H9 (cell line): ENCODE measurements around the gene RASGRP4. TPM values are rescaled to one million over a fixed set of nuclear protein-coding genes. Genes with fewer than 3 reads are reported as not detected.

ENCODE experiments used
- DNase-seq: peaks from one replicate; pipeline ENCODE4 v3.0.0-alpha.2; 2017
- H2AFZ ChIP-seq: one replicate; pipeline ENCODE4 v1.6.1; 2013; ENCODE audit warnings: mild to moderate bottlenecking, low read length, control low read depth, moderate library complexity
- H2AK5ac ChIP-seq: 2 replicates; pipeline ENCODE4 v1.6.1; 2013; ENCODE audit warnings: low read length, control low read depth, mixed read lengths; ENCODE audit not compliant: insufficient read length
- H2BK120ac ChIP-seq: one replicate; pipeline ENCODE4 v1.6.1; 2013; ENCODE audit warnings: low read depth, mild to moderate bottlenecking, low read length, control low read depth, inconsistent platforms; ENCODE audit not compliant: poor library complexity, severe bottlenecking
- H2BK12ac ChIP-seq: 2 replicates; pipeline ENCODE4 v1.6.1; 2013; ENCODE audit warnings: low read length, control low read depth, mixed read lengths, low read depth; ENCODE audit not compliant: insufficient read length
- H2BK15ac ChIP-seq: 2 replicates; pipeline ENCODE4 v1.6.1; 2013; ENCODE audit warnings: low read depth, low read length, control low read depth
- H2BK20ac ChIP-seq: one replicate; pipeline ENCODE4 v1.6.1; 2013; ENCODE audit warnings: low read depth, mild to moderate bottlenecking, low read length, control low read depth, inconsistent platforms; ENCODE audit not compliant: poor library complexity, severe bottlenecking
- H2BK5ac ChIP-seq: 2 replicates; pipeline ENCODE4 v1.6.1; 2013; ENCODE audit warnings: low read length, control low read depth, mixed read lengths; ENCODE audit not compliant: insufficient read length
- H3K14ac ChIP-seq: 2 replicates; pipeline ENCODE4 v1.6.1; 2013; ENCODE audit warnings: low read length, control low read depth; ENCODE audit not compliant: insufficient read depth
- H3K18ac ChIP-seq: 2 replicates; pipeline ENCODE4 v1.6.1; 2013; ENCODE audit warnings: low read depth, mild to moderate bottlenecking, mixed read lengths, low read length, control low read depth; ENCODE audit not compliant: insufficient read length
- H3K23ac ChIP-seq: 2 replicates; pipeline ENCODE4 v1.6.1; 2013; ENCODE audit warnings: low read length, control low read depth, mixed read lengths, low read depth; ENCODE audit not compliant: insufficient read length
- H3K23me2 ChIP-seq: 2 replicates; pipeline ENCODE4 v1.6.1; 2013; ENCODE audit warnings: low read depth, mild to moderate bottlenecking, mixed read lengths, low read length, control low read depth; ENCODE audit not compliant: insufficient read length, poor library complexity, severe bottlenecking
- H3K27ac ChIP-seq: 2 replicates; pipeline ENCODE4 v1.5.1; 2013; ENCODE audit warnings: low read length, control low read depth, mixed read lengths, low read depth; ENCODE audit not compliant: insufficient read length
- H3K27me3 ChIP-seq: 2 replicates; pipeline ENCODE4 v1.6.1; 2013; ENCODE audit warnings: low read length, control low read depth, inconsistent platforms; ENCODE audit not compliant: insufficient read depth
- H3K4ac ChIP-seq: 2 replicates; pipeline ENCODE4 v1.6.1; 2013; ENCODE audit warnings: low read depth, mild to moderate bottlenecking, control low read depth, inconsistent platforms, low read length, moderate library complexity
- H3K4me1 ChIP-seq: 2 replicates; pipeline ENCODE4 v1.6.1; 2013; ENCODE audit warnings: low read length, control low read depth, inconsistent platforms; ENCODE audit not compliant: insufficient read depth
- H3K4me2 ChIP-seq: 2 replicates; pipeline ENCODE4 v1.6.1; 2013; ENCODE audit warnings: low read length, control low read depth, mixed read lengths; ENCODE audit not compliant: insufficient read length, insufficient read depth
- H3K56ac ChIP-seq: 2 replicates; pipeline ENCODE4 v1.6.1; 2013; ENCODE audit warnings: low read depth, mild to moderate bottlenecking, mixed read lengths, low read length, control low read depth; ENCODE audit not compliant: insufficient read length
- H3K79me1 ChIP-seq: 2 replicates; pipeline ENCODE4 v1.6.1; 2013; ENCODE audit warnings: low read depth, mild to moderate bottlenecking, moderate library complexity, low read length, control low read depth, inconsistent platforms; ENCODE audit not compliant: insufficient read depth, poor library complexity, severe bottlenecking
- H3K79me2 ChIP-seq: 2 replicates; pipeline ENCODE4 v1.6.1; 2013; ENCODE audit warnings: low read length, control low read depth, inconsistent platforms; ENCODE audit not compliant: insufficient read depth
- H3K9ac ChIP-seq: 2 replicates; pipeline ENCODE4 v1.6.1; 2013; ENCODE audit warnings: low read length, control low read depth, mixed read lengths; ENCODE audit not compliant: insufficient read length; ENCODE audit errors: extremely low read depth
- H3K9me3 ChIP-seq: one replicate; pipeline ENCODE4 v1.6.1; 2013; ENCODE audit warnings: low read depth, low read length, inconsistent platforms; ENCODE audit not compliant: control insufficient read depth
- H3T11ph ChIP-seq: one replicate; pipeline ENCODE4 v1.6.1; 2013; ENCODE audit warnings: mild to moderate bottlenecking, low read length, control low read depth, inconsistent platforms
- H4K20me1 ChIP-seq: one replicate; pipeline ENCODE4 v1.6.1; 2013; ENCODE audit not compliant: control insufficient read depth, insufficient read length, insufficient read depth
- H4K5ac ChIP-seq: 2 replicates; pipeline ENCODE4 v1.6.1; 2013; ENCODE audit warnings: low read depth, mild to moderate bottlenecking, mixed read lengths, low read length, control low read depth; ENCODE audit not compliant: insufficient read length
- H4K8ac ChIP-seq: replicated peaks from 2 replicates; pipeline ENCODE4 v1.6.1; 2013; ENCODE audit warnings: low read length, control low read depth, mixed read lengths, low read depth; ENCODE audit not compliant: insufficient read length
- H4K91ac ChIP-seq: 2 replicates; pipeline ENCODE4 v1.6.1; 2013; ENCODE audit warnings: low read depth, mild to moderate bottlenecking, moderate library complexity, mixed read lengths, low read length, control low read depth; ENCODE audit not compliant: insufficient read length
- H3K27ac Mint-ChIP-seq, 3 experiments: 2 replicates in 2 of 3; 3 replicates in 1 of 3; pipeline ENCODE4 v1.8.0; 2020 to 2021; ENCODE audit warnings: mixed read lengths in 3 of 3, mild to moderate bottlenecking in 1 of 3, moderate library complexity in 1 of 3
- H3K27me3 Mint-ChIP-seq: 2 replicates; pipeline ENCODE4 v1.8.0; 2021; ENCODE audit warnings: low read depth, mild to moderate bottlenecking, moderate library complexity, mixed read lengths
- H3K36me3 Mint-ChIP-seq, 3 experiments: 2 replicates in 2 of 3; 3 replicates in 1 of 3; pipeline ENCODE4 v1.8.0; 2020 to 2021; ENCODE audit warnings: low read depth in 3 of 3, mixed read lengths in 3 of 3; ENCODE audit not compliant: insufficient read depth in 1 of 3
- H3K4me1 Mint-ChIP-seq, 2 experiments: 2 replicates each; pipeline ENCODE4 v1.8.0; 2020; ENCODE audit warnings: mixed read lengths in 2 of 2
- H3K4me3 Mint-ChIP-seq, 2 experiments: 2 replicates in 1 of 2; 3 replicates in 1 of 2; pipeline ENCODE4 v1.8.0; 2020 to 2021; ENCODE audit warnings: mild to moderate bottlenecking in 2 of 2, mixed read lengths in 2 of 2, moderate library complexity in 1 of 2
- H3K9me3 Mint-ChIP-seq, 2 experiments: 2 replicates in 1 of 2; 3 replicates in 1 of 2; pipeline ENCODE4 v1.8.0; 2020; ENCODE audit warnings: mild to moderate bottlenecking in 2 of 2, mixed read lengths in 2 of 2, moderate library complexity in 1 of 2
- CTCF ChIP-seq: fragments of 200-600 bp; sonication (generic); conservative IDR thresholded peaks from 3 replicates; pipeline ENCODE4 v1.8.0; 2021; ENCODE audit warnings: antibody characterized with exemption, mild to moderate bottlenecking
- WGBS: extraction: QIAGEN DNeasy Blood & Tissue Kit; methylation state at CpG from one replicate; pipeline ENCODE4 v1.1.7; 2013; ENCODE audit warnings: missing lambda C conversion rate, low lambda C conversion rate, mixed read lengths; ENCODE audit not compliant: insufficient read length; ENCODE audit errors: extremely low coverage; 5-methylcytosine and 5-hydroxymethylcytosine counted together
- total RNA-seq: library from RNA; stranded (reverse); gene quantifications from 2 replicates; pipeline ENCODE4 v1.2.1, GENCODE V29; 2021

Gene RASGRP4
- total RNA-seq, 1 experiment from 2014 or later, result 0.28 TPM

DNA sequence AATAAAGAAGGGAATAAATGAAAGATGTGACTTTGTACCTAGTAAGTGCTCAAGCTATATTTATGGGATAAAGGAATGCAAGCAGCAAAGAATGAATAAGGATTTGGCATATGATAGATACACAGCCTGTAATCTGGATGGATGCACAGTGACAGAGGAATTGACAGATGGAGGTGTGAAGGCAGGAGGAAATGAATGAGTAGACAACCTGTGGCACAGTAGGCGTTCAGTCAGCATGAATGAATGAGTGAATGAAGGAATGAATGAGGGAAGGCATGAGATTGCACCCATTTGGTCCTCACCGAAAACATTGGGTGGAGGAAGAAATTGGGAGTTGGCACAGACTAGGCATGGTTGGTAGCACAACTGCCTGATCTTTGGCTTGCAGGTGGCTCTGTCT is 56.4 kb downstream of the RASGRP4 start:
- no peaks in the 10 kb centered on the region for H3K4me1 ChIP-seq
- H3K18ac ChIP-seq, result no peak overlapping the region
- H2BK12ac ChIP-seq, result no peak overlapping the region
- no peak overlapping the region for H4K91ac ChIP-seq
- Mint-ChIP-seq H3K4me3 (no peak overlapping the region), H3K27ac (no peak overlapping the region), H3K9me3 (peaks cover 3 to 7% of the 10 kb centered on the region in 2 experiments; a peak in 2 of 5 replicates), H3K27me3 (peaks cover 54% of the 10 kb centered on the region), H3K36me3 (peaks cover 0 to 3% (median 0%) of the 10 kb centered on the region in 3 experiments; a peak in 2 of 7 replicates), H3K4me1 (peaks cover 5 to 6% of the 10 kb centered on the region in 2 experiments; a peak in 2 of 4 replicates)
- no peaks in the 10 kb centered on the region for H3K27me3 ChIP-seq
- no peak overlapping the region for H3T11ph ChIP-seq
- DNase-seq, result no peak
- H3K9me3 ChIP-seq, result no peaks in the 10 kb centered on the region
- H4K8ac ChIP-seq, result no peak overlapping the region
- H4K20me1 ChIP-seq, result no peaks in the 10 kb centered on the region
- no CpG with 5 or more reads among the region's 2 CpGs for WGBS
- no peak overlapping the region for H2BK20ac ChIP-seq
- no peak overlapping the region for H3K4me2 ChIP-seq
- H2BK5ac ChIP-seq, result no peak overlapping the region
- no peak overlapping the region for H3K27ac ChIP-seq
- no peak overlapping the region for H3K14ac ChIP-seq
- no peak overlapping the region for H3K56ac ChIP-seq
- H3K79me1 ChIP-seq, result no peaks in the 10 kb centered on the region
- no peak overlapping the region for H4K5ac ChIP-seq
- no peaks in the 10 kb centered on the region for H3K79me2 ChIP-seq
- no peak overlapping the region for H2AFZ ChIP-seq
- H3K4ac ChIP-seq, result no peak overlapping the region
- peaks cover 5% of the 10 kb centered on the region for H3K23me2 ChIP-seq
- H2BK15ac ChIP-seq, result no peak overlapping the region
- no peak overlapping the region for H2AK5ac ChIP-seq
- H2BK120ac ChIP-seq, result no peak overlapping the region
- H3K23ac ChIP-seq, result no peak overlapping the region
- no peak overlapping the region for H3K9ac ChIP-seq
- no peak for TF ChIP-seq CTCF
